SK-N-SH (cell line): ENCODE data around the gene FRS2.

Experiments used
- CHD2 ChIP-seq: fragments of 150-350 bp; IDR thresholded peaks from 2 replicates; pipeline ENCODE4 v1.6.1; 2018; ENCODE audit warnings: low read length; ENCODE audit not compliant: partially characterized antibody
- CTCF ChIP-seq: fragments of 200-600 bp; sonication (generic); IDR thresholded peaks from 2 replicates; pipeline ENCODE4 v1.6.1; 2017; ENCODE audit warnings: antibody characterized with exemption, mild to moderate bottlenecking, moderate library complexity
- ELF1 ChIP-seq: IDR thresholded peaks from 2 replicates; pipeline ENCODE4 v1.4.0; 2012
- EP300 ChIP-seq, 2 experiments: IDR thresholded peaks; 2 replicates each; pipeline versions ENCODE4 v1.4.0 to v1.6.1; 2012; ENCODE audit warnings: borderline replicate concordance in 1 of 2, low read depth in 1 of 2, low read length in 1 of 2
- GATA2 ChIP-seq: sonication (generic); formaldehyde crosslinking; IDR thresholded peaks from 2 replicates; pipeline ENCODE4 v1.5.0; 2020; ENCODE audit warnings: mild to moderate bottlenecking, missing genetic modification reagents
- MAX ChIP-seq: IDR thresholded peaks from 2 replicates; pipeline ENCODE4 v1.4.0; 2012; ENCODE audit warnings: low read depth
- RAD21 ChIP-seq: IDR thresholded peaks from 2 replicates; pipeline ENCODE4 v1.6.1; 2012; ENCODE audit warnings: mild to moderate bottlenecking, low read length
- REST ChIP-seq: IDR thresholded peaks from 2 replicates; pipeline ENCODE4 v1.6.1; 2012; ENCODE audit warnings: mild to moderate bottlenecking, low read depth, low read length, moderate library complexity
- RXRA ChIP-seq: IDR thresholded peaks from 2 replicates; pipeline ENCODE4 v1.4.0; 2012; ENCODE audit warnings: low read depth, mild to moderate bottlenecking, borderline replicate concordance
- SMC3 ChIP-seq: IDR thresholded peaks from 2 replicates; pipeline ENCODE4 v1.6.1; 2012; ENCODE audit warnings: low read depth, low read length, improper control_type of control experiment
- TAF1 ChIP-seq: IDR thresholded peaks from 2 replicates; pipeline ENCODE4 v1.6.1; 2012; ENCODE audit warnings: low read depth, mild to moderate bottlenecking, low read length, moderate library complexity, borderline replicate concordance
- TEAD4 ChIP-seq: IDR thresholded peaks from 2 replicates; pipeline ENCODE4 v1.4.0; 2012; ENCODE audit warnings: mild to moderate bottlenecking, borderline replicate concordance; ENCODE audit not compliant: insufficient read depth
- USF2 ChIP-seq: fragments of 150-350 bp; IDR thresholded peaks from 2 replicates; pipeline ENCODE4 v1.6.1; 2017; ENCODE audit warnings: antibody characterized with exemption, low read length, low read depth, borderline replicate concordance

- no peak for TF ChIP-seq SMC3
- TF ChIP-seq CTCF: no peak
- TF ChIP-seq REST: no peak
- TF ChIP-seq GATA2 (CRISPR knock-in tag): no peak
- no peak for TF ChIP-seq USF2
- TF ChIP-seq EP300 (IDR thresholded peaks at IDR 0.05; ENCODE audit: borderline replicate concordance in 1 of 2, low read depth in 1 of 2, low read length in 1 of 2): no peak
- no peak for TF ChIP-seq TAF1
- TF ChIP-seq TEAD4: no peak
- TF ChIP-seq CHD2: no peak
- TF ChIP-seq ELF1: no peak
- no peak for TF ChIP-seq RXRA
- no peak for TF ChIP-seq MAX
- no peak for TF ChIP-seq RAD21
These were observed 151.4 kb downstream of the FRS2 start for GRCh38 chr12:69621551-69621950.
